HG02943 (cell line): ENCODE results near the gene PRR11.
"Not testable (repeated sequence)": the region's sequence is repeated elsewhere in the genome, so short reads cannot be mapped to it uniquely, and the experiment has no call there.

Source experiments
- ATAC-seq: cut with Tn5 transposase; IDR thresholded peaks from one replicate; pipeline ENCODE4 v1.9.1; 2021; ENCODE audit warnings: mild to moderate bottlenecking, low read depth, moderate library complexity; ENCODE audit not compliant: unreplicated experiment

Gene PRR11

DNA sequence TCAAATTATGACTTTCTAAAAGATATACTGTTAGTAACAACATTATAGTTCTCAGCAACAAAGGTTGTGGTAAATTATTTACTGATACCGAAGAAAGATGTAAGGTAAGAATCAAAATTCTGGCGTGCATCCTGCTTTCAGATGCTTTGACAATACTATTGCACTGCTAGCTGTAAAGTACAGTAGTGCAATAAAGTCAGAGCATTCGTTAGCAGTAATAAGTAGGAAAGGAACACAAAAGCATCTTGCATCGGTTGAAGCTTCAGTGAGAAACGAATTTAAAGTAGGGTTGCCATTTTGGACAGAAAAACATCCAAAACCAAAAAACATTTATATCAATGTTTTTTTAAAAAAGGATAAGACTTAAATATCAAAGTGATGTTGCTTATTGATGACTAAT, 4.5 kb upstream of the PRR11 start:
- no peak for ATAC-seq

DNA sequence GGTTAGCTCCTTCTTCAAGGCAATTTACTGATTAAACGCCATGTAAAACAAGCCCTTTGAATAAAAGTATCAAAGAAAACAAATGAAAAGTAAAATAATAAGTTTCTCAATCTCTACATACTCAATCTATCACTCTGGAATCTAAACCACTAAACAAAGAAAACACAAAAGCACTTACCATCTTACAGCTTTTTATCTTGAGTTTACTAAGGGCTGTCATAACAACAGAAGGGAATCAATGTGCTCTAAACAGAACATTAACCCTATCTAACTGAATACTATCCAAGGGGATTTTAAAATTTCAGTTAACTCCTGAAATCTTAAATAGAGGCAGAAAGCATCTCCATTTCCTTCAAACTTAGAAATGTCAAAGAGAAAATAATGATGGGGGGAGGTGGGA, 4.0 kb upstream of the PRR11 start:
- no peak for ATAC-seq

DNA sequence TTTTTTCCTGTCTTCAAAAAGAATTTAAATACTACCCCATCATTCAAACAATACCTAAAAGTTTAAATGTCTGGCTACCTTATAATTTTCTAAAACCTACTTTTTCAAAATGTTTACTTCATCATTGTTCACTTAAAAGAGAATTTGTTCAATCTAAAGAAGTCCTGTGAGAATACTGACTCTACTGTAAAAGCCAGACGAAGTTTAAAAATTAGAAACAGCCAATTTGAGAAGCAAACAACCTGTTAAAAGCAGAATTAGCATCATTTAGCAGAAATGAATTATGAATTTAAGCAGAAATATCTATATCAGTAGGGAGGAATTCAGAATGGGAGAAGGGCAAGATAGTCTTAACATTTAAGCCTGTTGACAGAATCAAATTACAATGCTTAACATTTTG, 2.6 kb upstream of the PRR11 start:
- no peak for ATAC-seq

DNA sequence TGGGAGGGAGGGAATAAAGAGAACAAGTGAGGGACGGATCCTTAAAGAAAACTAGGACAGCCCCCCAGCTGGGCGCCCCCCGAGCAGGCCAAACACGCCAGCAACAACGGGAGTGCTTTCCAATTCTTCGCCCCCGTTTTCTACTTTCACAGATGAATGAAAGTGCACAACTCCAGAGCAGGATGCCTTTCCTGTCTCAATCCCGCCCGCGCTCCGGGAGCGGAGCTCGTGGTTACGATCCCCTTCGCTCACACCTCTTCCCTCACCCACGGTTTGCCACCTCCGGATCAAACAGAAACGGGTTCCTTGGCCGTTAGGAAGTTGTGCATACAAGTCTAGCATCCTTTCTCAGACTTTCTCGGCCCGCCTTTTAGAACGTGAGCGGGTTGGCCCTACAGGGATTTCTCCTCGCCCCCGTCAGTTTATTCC, 1.2 kb upstream of the PRR11 start:
- ATAC-seq: no peak

DNA sequence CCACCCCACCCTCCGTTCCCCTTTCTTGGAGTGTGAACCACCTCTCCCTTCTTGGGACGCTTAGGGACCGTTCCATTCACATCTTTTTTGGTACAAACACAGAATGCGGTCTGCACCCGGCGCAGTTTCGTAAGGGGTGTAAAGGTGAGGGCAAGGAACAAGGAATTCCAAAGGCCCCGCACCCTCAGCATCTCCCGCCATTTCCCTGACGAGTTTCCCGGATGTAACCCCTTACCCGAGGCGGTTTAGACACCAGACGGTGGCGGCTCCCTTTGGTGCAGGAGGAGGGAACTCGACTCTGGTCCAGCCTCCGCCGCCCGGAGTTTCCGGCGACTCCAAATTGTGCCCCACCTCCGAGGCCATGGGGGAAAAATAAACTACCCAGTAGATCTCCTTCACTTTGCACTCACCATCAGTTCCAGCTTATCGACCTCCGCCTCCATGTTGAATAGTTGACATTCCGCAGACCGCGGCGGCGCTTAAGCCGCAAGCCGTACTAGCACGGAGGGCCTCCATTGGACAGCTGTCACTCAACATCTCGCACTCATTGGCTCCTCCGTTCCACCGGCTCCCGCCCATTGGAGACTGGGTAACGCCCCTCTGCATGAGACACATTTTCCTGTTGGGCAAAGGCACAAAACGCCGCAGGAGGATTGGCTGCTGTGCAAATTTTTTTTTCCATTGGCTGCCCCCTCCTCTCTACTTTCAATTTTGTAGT, 666 bp upstream of the PRR11 start, which contains the start of gene SKA2:
Gene SKA2 (minus strand): TSS at position 466 of the 718 bp plus-strand sequence. CDS start 23 bp downstream, at position 443.
- peak; percentile 82 for ATAC-seq

DNA sequence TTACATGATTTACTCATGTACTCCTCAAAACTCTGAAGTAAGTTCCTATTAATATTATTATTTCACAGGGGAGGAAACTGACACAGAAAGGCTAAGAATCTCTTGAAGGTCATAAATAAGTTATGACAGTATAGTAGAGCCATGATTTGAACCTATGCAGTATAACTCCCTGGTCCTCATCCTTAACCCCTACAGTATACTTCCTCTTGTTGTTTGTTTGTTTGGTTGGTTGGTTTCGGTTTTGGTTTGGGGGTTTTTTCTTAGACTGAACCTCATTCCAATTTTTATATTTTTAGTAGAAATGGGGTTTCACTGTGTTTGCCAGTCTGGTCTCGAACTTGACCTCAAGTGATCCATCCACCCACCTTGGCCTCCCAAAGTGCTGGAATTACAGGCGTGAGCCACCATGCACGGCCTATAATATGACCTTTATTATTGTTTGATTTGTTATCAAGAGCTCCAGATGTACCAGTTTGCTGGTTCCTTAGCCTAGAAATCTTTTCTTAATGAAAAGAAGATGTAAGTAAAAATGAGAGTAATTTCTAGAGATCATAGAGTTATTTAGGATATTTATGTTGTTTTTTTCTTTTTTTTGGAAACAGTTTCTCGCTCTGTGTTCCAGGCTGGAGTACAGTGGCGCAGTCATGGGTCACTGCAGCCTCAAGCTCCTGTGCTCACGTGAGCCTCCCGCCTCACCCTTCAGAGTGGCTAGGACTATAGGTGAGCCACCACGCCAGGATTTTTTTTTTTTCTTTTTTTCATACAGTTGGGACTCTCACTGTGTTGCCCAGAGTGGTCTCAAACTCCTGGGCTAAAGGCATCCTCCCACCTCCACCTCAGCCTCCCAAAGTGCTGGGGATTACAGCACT, 4.8 kb downstream of the PRR11 start:
- ATAC-seq: no peak

DNA sequence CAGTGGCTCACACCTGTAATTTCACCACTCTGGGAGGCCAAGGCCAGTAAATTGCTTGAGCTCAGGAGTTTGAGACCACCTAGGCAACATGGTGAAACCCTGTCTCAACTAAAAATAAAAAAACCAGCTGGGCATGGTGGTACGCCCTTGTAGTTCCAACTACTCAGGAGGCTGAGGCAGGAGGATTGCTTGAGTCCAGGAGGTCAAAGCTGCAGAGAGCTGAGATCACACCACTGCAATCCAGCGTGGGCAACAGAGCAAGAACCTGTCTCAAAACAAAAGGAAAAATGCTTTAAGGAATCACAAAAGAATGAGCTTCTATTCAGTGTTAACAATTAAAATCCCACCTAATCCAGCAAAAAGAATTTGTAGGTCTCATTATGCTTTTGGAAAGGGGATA, 5.9 kb downstream of the PRR11 start:
- ATAC-seq: no peak

DNA sequence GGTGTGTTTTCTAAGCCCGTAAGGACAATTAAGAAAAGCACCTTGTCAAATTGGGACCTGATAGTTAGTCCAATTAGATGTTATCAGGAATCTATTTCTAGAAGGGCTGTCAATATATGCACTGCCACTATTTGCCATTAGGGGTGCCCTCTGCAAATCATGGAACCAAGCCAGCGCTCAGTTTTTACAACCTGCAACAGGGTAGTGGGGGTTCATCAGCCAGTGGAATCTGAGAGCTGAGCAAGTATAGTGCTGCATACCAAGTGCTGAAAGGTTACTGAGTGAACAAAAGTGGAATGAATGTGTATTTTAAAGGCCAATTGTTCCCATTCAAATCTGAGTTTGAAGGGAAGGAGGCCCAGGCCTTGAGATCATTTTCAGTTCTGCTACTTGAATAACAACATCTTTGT, 10.4 kb downstream of the PRR11 start:
- ATAC-seq: no peak

DNA sequence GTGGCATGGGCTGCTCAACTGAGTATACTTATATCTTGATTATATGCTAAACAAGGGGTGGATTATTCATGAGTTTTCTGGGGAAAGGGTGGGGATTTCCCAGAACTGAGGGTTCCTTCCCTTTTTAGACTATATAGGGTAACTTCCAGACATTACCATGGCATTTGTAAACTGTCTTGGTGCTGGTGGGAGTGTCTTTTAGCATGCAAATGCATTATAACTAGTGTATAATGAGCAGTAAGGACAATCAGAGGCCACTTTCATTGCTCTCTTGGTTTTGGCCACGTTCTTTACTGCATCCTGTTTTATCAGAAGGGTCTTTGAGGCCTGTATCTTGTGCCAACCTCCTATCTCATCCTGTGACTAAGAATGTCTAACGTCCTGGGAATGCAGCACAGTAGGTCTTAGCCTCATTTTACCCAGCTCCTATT, 12.0 kb downstream of the PRR11 start:
- no peak for ATAC-seq

DNA sequence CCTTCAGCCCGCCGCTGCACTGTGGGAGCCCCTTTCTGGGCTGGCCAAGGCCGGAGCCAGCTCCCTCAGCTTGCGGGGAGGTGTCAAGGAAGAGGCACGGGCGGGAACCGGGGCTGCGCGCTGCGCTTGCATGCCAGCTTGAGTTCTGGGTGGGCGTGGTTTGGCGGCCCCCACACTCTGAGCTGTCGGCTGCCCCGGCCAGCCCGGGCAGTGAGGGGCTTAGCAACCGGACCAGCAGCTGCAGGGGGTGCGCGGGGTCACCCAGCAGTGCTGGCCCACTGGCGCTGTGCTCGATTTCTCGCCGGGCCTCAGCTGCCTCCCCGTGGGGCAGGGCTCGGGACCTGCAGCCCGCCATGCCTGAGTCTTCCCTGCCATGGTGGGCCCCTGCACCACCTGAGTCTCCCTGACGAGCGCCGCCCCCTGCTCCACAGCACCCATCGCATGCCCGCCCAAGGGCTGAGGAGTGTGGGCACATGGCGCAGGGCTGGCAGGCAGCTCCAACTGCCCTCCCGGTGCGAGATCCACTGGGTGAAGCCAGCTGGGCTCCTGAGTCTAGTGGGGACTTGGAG, 17.0 kb downstream of the PRR11 start:
- ATAC-seq: no peak

DNA sequence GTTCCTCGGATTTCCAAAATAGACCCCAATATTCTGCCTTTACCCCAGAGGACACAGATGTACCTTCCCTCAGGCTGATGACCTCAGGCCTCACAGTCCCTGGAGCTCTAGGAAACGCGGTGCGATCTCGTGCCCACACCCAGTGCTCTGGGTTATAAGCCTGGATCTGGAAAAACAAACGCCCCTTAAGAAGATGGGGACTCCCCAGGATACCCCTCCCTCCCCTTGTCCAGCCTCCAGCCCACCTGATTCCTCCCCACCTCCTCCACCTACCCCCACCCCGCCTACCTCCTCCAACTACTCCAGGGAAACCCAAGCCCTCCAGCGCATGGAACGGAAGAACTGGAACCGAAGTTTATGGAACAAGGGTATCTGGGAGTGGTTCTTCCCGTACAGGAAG, 19.1 kb downstream of the PRR11 start:
- ATAC-seq: no peak

DNA sequence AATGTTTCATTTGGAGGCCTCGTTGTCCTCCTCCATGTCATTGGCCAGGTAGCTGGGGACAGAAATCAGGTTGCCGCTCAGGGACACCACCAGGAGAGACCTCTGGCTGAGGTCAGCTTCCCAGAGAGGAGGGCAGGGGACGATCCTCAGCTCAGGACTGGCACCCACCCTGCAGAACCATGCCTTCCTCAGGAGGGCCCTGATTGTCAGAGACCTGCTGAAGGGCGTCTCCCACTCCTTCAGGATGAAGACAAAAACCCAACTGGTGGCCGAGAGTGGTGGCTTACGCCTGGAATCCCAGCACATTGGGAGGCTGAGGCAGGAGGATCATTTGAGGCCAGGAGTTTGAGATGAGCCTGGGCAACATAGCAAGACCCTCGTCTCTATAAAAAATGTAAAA, 19.5 kb downstream of the PRR11 start:
- no peak for ATAC-seq

DNA sequence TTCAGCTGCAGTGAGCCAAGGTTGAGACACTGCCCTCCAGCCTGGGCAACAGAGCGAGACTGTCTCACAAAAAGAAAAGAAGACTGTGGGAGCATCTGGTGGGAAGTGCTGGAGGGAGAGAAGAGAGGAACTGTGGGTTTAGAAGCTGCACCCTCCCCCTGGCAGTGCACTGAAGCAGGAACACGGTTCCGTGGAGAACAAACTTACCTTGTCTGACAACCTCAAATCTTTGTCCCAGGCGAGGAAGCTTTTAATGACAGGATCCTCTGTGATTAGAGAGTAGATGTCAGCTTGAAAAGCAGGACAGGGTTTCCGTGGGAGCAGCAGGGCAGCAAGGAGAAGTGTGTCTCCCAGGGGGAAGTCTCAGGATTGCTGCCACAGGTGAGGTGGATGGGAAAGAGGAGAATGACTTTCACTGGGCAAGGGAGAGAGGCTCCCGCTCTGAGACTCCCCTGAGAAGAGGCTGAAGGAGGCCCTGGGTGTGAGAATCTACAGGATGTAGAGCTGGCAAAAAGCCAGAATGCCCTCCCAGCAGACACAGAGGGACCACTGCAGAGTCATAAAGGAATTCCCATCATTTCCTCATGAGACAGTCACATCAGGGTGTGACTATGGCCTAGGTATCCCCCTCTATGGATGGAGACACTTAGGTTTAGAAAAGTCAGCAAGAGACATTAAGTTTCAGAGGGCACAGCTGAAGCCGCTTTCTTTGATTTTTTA, 22.9 kb downstream of the PRR11 start:
- ATAC-seq: no peak

DNA sequence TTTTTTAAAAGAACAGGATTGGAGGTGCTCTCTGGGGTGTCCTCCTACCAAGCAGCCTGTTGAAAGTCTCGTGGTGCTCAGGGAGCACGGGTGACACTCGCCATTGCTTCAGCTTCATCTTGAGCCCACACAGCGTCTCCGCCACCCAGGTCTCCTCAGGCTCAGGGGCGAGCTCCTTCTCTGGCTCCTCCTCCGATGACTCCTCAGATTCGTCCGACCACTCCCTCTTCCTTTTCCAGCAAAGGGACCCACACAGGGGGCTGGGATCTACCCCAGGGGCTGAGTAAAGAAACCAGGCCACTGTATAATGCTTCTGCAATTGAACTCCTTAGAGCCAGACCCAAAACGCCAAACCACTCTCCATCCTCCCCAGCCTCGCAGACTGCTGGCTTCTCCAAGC, 24.1 kb downstream of the PRR11 start:
- ATAC-seq: not testable (repeated sequence)

DNA sequence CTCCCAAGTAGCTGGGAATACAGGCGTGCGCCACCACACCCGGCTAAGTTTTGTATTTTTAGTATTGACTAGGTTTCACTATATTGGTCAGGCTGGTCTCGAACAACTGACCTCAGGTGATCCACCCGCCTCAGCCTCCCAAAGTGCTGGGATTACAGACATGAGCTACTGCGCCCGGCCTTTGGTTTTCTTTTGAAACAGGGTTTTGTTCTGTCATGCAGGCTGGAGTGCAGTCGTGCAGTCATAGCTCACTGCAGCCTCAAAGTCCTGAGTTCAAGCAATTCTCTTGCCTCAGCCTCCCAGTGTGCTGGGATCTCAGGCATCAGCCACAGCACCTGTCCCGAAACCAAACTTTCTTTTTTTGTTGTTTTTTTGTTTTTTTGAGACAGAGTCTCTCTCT, 25.1 kb downstream of the PRR11 start:
- ATAC-seq: no peak

DNA sequence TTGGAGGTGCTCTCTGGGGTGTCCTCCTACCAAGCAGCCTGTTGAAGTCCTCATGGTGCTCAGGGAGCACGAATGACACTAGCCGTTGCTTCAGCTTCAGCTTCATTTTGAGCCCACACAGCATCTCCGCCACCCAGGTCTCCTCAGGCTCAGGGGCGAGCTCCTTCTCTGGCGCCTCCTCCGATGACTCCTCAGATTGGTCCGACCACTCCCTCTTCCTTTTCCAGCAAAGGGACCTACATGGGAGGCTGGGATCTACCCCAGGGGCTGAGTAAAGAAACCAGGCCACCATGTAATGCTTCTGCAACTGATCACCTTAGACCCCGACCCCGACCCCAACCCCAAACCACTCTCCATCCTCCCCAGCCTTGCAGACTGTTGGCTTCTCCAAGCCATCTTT, 25.9 kb downstream of the PRR11 start:
- no peak for ATAC-seq

DNA sequence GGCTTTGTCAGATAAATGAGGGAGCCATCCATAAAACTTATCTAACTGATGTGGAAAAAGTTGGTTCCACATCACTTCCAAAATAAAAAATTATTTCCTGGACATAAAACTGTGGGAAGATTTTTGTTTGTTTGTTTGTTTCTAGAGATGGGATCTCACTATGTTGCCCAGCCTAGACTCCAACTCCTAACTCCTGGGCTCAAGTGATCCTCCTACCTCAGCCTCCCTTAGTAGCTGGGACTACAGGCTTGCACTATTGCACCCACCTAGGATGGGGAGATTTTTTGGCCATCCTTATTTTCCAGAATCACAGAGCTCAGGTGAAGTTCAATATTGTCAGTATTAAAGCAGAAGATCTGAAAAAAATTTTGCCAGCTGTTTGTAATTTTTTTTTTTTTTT, 30.5 kb downstream of the PRR11 start:
- ATAC-seq: no peak

DNA sequence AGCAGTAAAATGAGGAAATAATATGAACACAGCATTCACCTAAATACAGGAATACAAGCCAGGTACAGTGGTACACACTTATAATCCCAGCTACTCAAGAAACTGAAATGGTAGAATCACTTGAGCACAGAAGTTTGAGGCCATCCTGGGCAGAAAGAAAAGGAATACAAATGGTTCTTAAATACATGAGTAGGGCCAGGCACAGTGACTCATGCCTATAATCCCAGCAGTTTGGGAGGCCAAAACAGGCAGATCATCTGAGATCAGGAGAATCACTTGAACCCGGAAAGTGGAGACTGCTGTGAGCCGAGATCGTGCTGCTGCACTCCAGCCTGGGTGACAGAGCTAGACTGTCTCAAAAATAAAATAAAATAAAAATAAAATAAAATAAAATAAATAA, 31.3 kb downstream of the PRR11 start:
- no peak for ATAC-seq

DNA sequence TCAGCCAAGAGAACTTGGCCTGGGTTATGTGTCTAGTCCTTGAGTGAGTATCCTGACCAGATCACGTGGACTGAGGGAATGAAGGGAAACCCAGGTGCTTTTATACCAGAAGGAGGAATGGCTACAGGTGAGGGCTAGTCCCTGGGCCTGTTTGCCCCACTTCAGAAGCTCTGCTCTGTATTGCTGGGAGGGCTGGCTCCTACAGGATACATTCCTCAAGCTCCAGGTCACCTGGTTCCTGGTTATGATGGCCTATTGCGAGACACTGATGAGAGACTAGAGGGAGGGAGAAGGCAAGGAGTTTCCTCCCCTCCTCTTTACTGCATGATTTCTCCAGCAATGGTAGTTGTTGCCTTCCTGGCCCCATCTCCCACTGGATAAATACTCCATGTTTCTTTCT, 35.3 kb downstream of the PRR11 start:
- ATAC-seq: no peak

DNA sequence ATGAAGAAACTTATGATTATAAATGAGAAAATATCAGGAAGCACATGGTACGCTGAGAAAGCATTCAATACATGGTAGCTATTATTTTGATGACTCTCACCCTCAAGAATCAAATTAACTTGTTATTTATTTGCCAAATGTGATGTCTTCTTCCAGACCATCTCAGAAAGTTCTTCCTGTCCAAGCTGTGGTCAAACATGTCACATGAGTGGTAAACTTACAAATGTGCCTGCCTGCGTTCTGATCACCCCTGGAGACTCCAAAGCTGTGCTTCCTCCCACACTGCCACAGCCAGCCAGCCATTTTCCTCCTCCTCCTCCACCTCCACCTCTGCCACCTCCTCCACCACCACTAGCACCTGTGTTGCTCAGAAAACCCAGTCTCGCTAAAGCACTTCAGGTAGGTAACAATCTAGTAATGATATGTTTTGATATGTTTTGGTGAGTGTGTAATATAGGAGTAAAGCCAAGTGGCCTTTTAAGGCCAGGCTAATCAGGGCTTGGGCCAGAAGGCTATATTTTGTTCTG, 37.9 kb downstream of the PRR11 start:
- no peak for ATAC-seq

DNA sequence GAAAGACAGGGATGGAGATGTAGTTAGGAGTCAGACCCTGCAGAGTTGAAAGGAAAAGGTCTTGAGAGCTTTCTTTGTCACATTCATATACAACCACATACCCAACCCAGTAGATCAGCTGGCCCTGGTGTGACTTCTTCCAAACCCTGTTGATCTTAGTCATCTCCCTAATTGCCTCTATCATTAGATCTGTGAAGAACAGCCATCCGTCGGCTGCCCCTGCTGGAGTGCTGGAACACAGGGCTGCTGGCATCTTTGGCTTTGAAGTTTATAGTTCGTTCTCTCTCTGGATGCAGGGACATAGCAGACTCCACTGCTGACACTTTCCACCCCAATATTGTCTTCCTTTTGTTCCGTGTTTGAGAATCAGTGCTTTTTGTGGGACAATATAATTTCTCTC, 43.9 kb downstream of the PRR11 start:
- no peak for ATAC-seq
